Liver (tissue), 9 donors: Measurements from ENCODE around the gene FARS2. TPM values are rescaled to one million over a fixed set of nuclear protein-coding genes. Genes with fewer than 3 reads are reported as not detected.

Source experiments
- DNase-seq: peaks from one replicate; pipeline ENCODE4 v3.0.0-alpha.2; 2017; ENCODE audit warnings: low spot score
- H3K27ac ChIP-seq, 2 donors: one replicate each; pipeline ENCODE4 v1.7.0; 2013; ENCODE audit warnings: inconsistent platforms in 2 of 2, low read length in 2 of 2, control low read depth in 1 of 2, low read depth in 1 of 2, mild to moderate bottlenecking in 1 of 2
- H3K27me3 ChIP-seq, 4 donors: one replicate each; pipeline versions ENCODE4 v1.6.1 to v1.7.0; 2013; ENCODE audit warnings: low read length in 3 of 4, inconsistent platforms in 1 of 4, mild to moderate bottlenecking in 1 of 4, moderate library complexity in 1 of 4; ENCODE audit not compliant: control insufficient read depth in 4 of 4, insufficient read depth in 4 of 4
- H3K36me3 ChIP-seq, 4 donors: one replicate each; pipeline versions ENCODE4 v1.6.1 to v1.7.0; 2013; ENCODE audit warnings: low read length in 3 of 4, mild to moderate bottlenecking in 3 of 4, low read depth in 1 of 4, moderate library complexity in 1 of 4; ENCODE audit not compliant: control insufficient read depth in 4 of 4, insufficient read depth in 3 of 4
- H3K4me1 ChIP-seq, 4 donors: one replicate each; pipeline versions ENCODE4 v1.6.1 to v1.7.0; 2013; ENCODE audit warnings: low read length in 3 of 4, mild to moderate bottlenecking in 3 of 4, moderate library complexity in 1 of 4; ENCODE audit not compliant: control insufficient read depth in 4 of 4, insufficient read depth in 4 of 4
- H3K4me3 ChIP-seq, 3 donors: one replicate each; pipeline versions ENCODE4 v1.6.1 to v1.7.0; 2013; ENCODE audit warnings: low read length in 3 of 3, control low read depth in 1 of 3, low read depth in 1 of 3, mild to moderate bottlenecking in 1 of 3
- H3K9ac ChIP-seq, 2 donors: one replicate each; pipeline ENCODE4 v1.7.0; 2013; ENCODE audit warnings: low read length in 2 of 2, mild to moderate bottlenecking in 2 of 2, moderate library complexity in 2 of 2, control low read depth in 1 of 2, low read depth in 1 of 2
- H3K9me3 ChIP-seq, 4 donors: one replicate each; pipeline versions ENCODE4 v1.6.1 to v1.7.0; 2013; ENCODE audit warnings: low read length in 3 of 4; ENCODE audit not compliant: control insufficient read depth in 4 of 4
- ATF3 ChIP-seq: IDR thresholded peaks from 2 replicates; pipeline ENCODE4 v1.6.1; 2016; ENCODE audit warnings: antibody characterized with exemption
- CTCF ChIP-seq: fragments of 150-350 bp; IDR thresholded peaks from 2 replicates; pipeline ENCODE4 v1.5.1; 2017; ENCODE audit warnings: improper control_type of control experiment, low read depth, low read length; ENCODE audit not compliant: missing input control
- EGR1 ChIP-seq, 2 donors: IDR thresholded peaks; 2 replicates each; pipeline ENCODE4 v1.6.1; 2016 to 2018; ENCODE audit warnings: antibody characterized with exemption in 2 of 2, low read depth in 2 of 2
- FOXA1 ChIP-seq: IDR thresholded peaks from 2 replicates; pipeline ENCODE4 v1.6.1; 2016; ENCODE audit warnings: antibody characterized with exemption
- FOXA2 ChIP-seq: IDR thresholded peaks from 2 replicates; pipeline ENCODE4 v1.6.1; 2016; ENCODE audit warnings: antibody characterized with exemption
- GABPA ChIP-seq, 2 donors: IDR thresholded peaks in 1 of 2; conservative IDR thresholded peaks in 1 of 2; 2 replicates each; pipeline ENCODE4 v1.6.1; 2016; ENCODE audit warnings: antibody characterized with exemption in 2 of 2, mild to moderate bottlenecking in 1 of 2, moderate library complexity in 1 of 2
- HNF4A ChIP-seq, 2 donors: conservative IDR thresholded peaks; 2 replicates each; pipeline ENCODE4 v1.6.1; 2016; ENCODE audit warnings: antibody characterized with exemption in 2 of 2, mild to moderate bottlenecking in 2 of 2
- HNF4G ChIP-seq: IDR thresholded peaks from 2 replicates; pipeline ENCODE4 v1.6.1; 2016; ENCODE audit warnings: antibody characterized with exemption
- JUND ChIP-seq, 2 donors: IDR thresholded peaks; 2 replicates each; pipeline ENCODE4 v1.6.1; 2016; ENCODE audit warnings: antibody characterized with exemption in 2 of 2
- MAX ChIP-seq: IDR thresholded peaks from 2 replicates; pipeline ENCODE4 v1.6.1; 2016; ENCODE audit warnings: antibody characterized with exemption
- NR2F2 ChIP-seq: IDR thresholded peaks from 2 replicates; pipeline ENCODE4 v1.6.1; 2016; ENCODE audit warnings: antibody characterized with exemption
- RAD21 ChIP-seq, 2 donors: IDR thresholded peaks; 2 replicates each; pipeline ENCODE4 v1.6.1; 2016; ENCODE audit warnings: antibody characterized with exemption in 2 of 2, mild to moderate bottlenecking in 2 of 2
- REST ChIP-seq: IDR thresholded peaks from 2 replicates; pipeline ENCODE4 v1.6.1; 2016; ENCODE audit warnings: antibody characterized with exemption, mild to moderate bottlenecking
- RXRA ChIP-seq, 2 donors: IDR thresholded peaks; 2 replicates each; pipeline ENCODE4 v1.6.1; 2017 to 2018; ENCODE audit warnings: antibody characterized with exemption in 2 of 2, mild to moderate bottlenecking in 1 of 2
- SP1 ChIP-seq: IDR thresholded peaks from 2 replicates; pipeline ENCODE4 v1.6.1; 2018; ENCODE audit warnings: antibody characterized with exemption, mild to moderate bottlenecking
- TAF1 ChIP-seq: conservative IDR thresholded peaks from 2 replicates; pipeline ENCODE4 v1.6.1; 2016; ENCODE audit warnings: antibody characterized with exemption, mild to moderate bottlenecking
- YY1 ChIP-seq: IDR thresholded peaks from 2 replicates; pipeline ENCODE4 v1.6.1; 2016; ENCODE audit warnings: antibody characterized with exemption, mild to moderate bottlenecking
- ZBTB33 ChIP-seq: IDR thresholded peaks from 2 replicates; pipeline ENCODE4 v1.6.1; 2016; ENCODE audit warnings: antibody characterized with exemption
- WGBS: extraction: QIAGEN DNeasy Blood & Tissue Kit; methylation state at CpG from one replicate; pipeline ENCODE4 v1.1.7; 2013; 5-methylcytosine and 5-hydroxymethylcytosine counted together
- polyA plus RNA-seq, 2 donors: library from polyadenylated mRNA; stranded (reverse) in 1 of 2; unstranded in 1 of 2; fragments of 200-250 nt in 1 of 2; fragments of >200 nt in 1 of 2; fragmentation: Nextera tagmentation in 1 of 2; extraction: Ambion mirVana in 1 of 2; gene quantifications; one replicate each; pipeline versions ENCODE4 v1.2.1 to v1.2.3, GENCODE V29; 2013 to 2015
- total RNA-seq, 2 donors: library from RNA; depleted of rRNA; stranded (reverse); fragments of >200 nt; gene quantifications; one replicate each; pipeline ENCODE4 v1.2.3, GENCODE V29; 2014
- donor health status: healthy.
- donor health status: healthy.
- donor health status: healthy.
- donor health status: healthy.
- donor health status: healthy.

The FARS2 gene
- total and polyA plus RNA-seq, 4 donors, result 7.8 to 25.9 (median 11.2) TPM

- H3K4me3 ChIP-seq, result no peak overlapping the region
- TF ChIP-seq ATF3 (no peak), RXRA (IDR thresholded peaks at IDR 0.05) (no peak), EGR1 (IDR thresholded peaks at IDR 0.05; ENCODE audit: low read depth in 2 of 2) (no peak), RAD21 (IDR thresholded peaks at IDR 0.05) (no peak), JUND (IDR thresholded peaks at IDR 0.05) (no peak), NR2F2 (no peak), YY1 (no peak), CTCF (no peak), GABPA (IDR thresholded peaks at IDR 0.05 in 1 of 2, conservative IDR thresholded peaks at IDR 0.05 in 1 of 2) (no peak)
- no peaks in the 10 kb centered on the region for H3K4me1 ChIP-seq
- H3K27me3 ChIP-seq, result no peaks in the 10 kb centered on the region
- H3K9ac ChIP-seq, result no peak overlapping the region
- H3K36me3 ChIP-seq, result no peaks in the 10 kb centered on the region
- no peaks in the 10 kb centered on the region for H3K9me3 ChIP-seq
- WGBS, result 94% methylated on average over 17 of the region's 17 CpGs
- no peak for DNase-seq
- no peak overlapping the region for H3K27ac ChIP-seq
Measured at GRCh38 chr6:5652406-5653137, 391.3 kb downstream of the FARS2 start.

GRCh38 chr6:5653801-5654200, 392.5 kb downstream of the FARS2 start:
- Histone ChIP-seq H3K36me3 (no peaks in the 10 kb centered on the region), H3K9me3 (no peaks in the 10 kb centered on the region), H3K4me3 (no peak overlapping the region), H3K27ac (no peak overlapping the region), H3K4me1 (no peaks in the 10 kb centered on the region), H3K9ac (no peak overlapping the region), H3K27me3 (no peaks in the 10 kb centered on the region)
- no peak for TF ChIP-seq MAX
- no peak for TF ChIP-seq EGR1 (IDR thresholded peaks at IDR 0.05; ENCODE audit: low read depth in 2 of 2)
- no peak for TF ChIP-seq CTCF
- no peak for TF ChIP-seq JUND (IDR thresholded peaks at IDR 0.05)
- no peak for TF ChIP-seq REST
- no peak for TF ChIP-seq NR2F2
- TF ChIP-seq ZBTB33, result no peak
- TF ChIP-seq HNF4A (conservative IDR thresholded peaks at IDR 0.05), result no peak
- no peak for TF ChIP-seq TAF1
- TF ChIP-seq FOXA1, result no peak
- TF ChIP-seq YY1, result no peak
- TF ChIP-seq FOXA2, result no peak
- no peak for TF ChIP-seq RXRA (IDR thresholded peaks at IDR 0.05)
- TF ChIP-seq SP1, result no peak
- TF ChIP-seq ATF3, result no peak
- no peak for TF ChIP-seq RAD21 (IDR thresholded peaks at IDR 0.05)
- no peak for TF ChIP-seq GABPA (IDR thresholded peaks at IDR 0.05 in 1 of 2, conservative IDR thresholded peaks at IDR 0.05 in 1 of 2)
- TF ChIP-seq HNF4G, result no peak
- WGBS, result 97% methylated on average over 5 of the region's 5 CpGs
- DNase-seq, result no peak
